ENCODE data around the gene CNTNAP5. TPM values are rescaled to one million over a fixed set of nuclear protein-coding genes. Genes with fewer than 3 reads are reported as not detected.

Gene CNTNAP5
- total RNA-seq, 1 experiment from 2014 or later: 0.48 TPM

DNA sequence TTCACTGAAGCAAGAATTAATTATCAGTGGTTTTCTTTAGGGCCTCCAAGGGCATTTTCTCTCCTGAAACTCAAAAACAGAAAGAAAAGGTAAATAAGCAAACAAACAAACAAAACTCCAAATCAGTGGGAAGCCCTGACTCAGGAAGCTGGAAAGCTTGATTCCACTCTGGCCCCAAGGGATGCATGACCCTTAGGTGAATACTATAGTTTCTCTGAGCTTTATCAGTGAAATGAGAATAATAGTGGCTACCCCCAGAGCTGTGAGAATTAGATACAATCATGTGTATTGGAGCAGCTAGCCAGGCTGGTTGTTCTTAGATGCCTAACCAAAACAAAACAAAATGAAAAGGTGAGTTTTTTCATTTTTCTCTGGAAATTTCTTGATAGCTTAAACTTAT lies 585.1 kb downstream of the CNTNAP5 start:
- Histone ChIP-seq H3K18ac (ENCODE audit: insufficient read length, low read depth, low read length) (no peak overlapping the region), H4K5ac (ENCODE audit: insufficient read length, low read depth, low read length) (no peak overlapping the region), H2AK5ac (ENCODE audit: insufficient read length, low read length) (no peak overlapping the region), H4K91ac (ENCODE audit: insufficient read length, low read depth, low read length) (no peak overlapping the region), H3K23ac (ENCODE audit: insufficient read length, low read depth, low read length) (no peak overlapping the region), H3K9ac (ENCODE audit: extremely low read depth, insufficient read length, low read length) (no peak overlapping the region), H3K4me1 (ENCODE audit: insufficient read depth, low read length) (peaks cover 5% of the 10 kb centered on the region; the same call in 1 of the 2 replicates), H4K8ac (replicated peaks; ENCODE audit: insufficient read length, low read depth, low read length) (no peak overlapping the region), H3K56ac (ENCODE audit: insufficient read length, low read depth, low read length) (no peak overlapping the region), H3K79me1 (ENCODE audit: insufficient read depth, low read depth, low read length, poor library complexity, severe bottlenecking) (no peaks in the 10 kb centered on the region), H3K27me3 (ENCODE audit: insufficient read depth, low read length) (no peaks in the 10 kb centered on the region), H3K4ac (ENCODE audit: low read depth, low read length) (no peak overlapping the region), H3K14ac (ENCODE audit: insufficient read depth, low read length) (no peak overlapping the region), H3K9me3 (ENCODE audit: control insufficient read depth, low read depth, low read length) (no peaks in the 10 kb centered on the region), H2BK5ac (ENCODE audit: insufficient read length, low read length) (no peak overlapping the region), H3K79me2 (ENCODE audit: insufficient read depth, low read length) (no peaks in the 10 kb centered on the region), H3K23me2 (ENCODE audit: insufficient read length, low read depth, low read length, poor library complexity, severe bottlenecking) (no peaks in the 10 kb centered on the region), H2BK20ac (ENCODE audit: low read depth, low read length, poor library complexity, severe bottlenecking) (no peak overlapping the region), H2BK12ac (ENCODE audit: insufficient read length, low read depth, low read length) (no peak overlapping the region), H3T11ph (ENCODE audit: low read length) (no peak overlapping the region), H2BK120ac (ENCODE audit: low read depth, low read length, poor library complexity, severe bottlenecking) (no peak overlapping the region), H4K20me1 (ENCODE audit: control insufficient read depth, insufficient read depth, insufficient read length) (no peaks in the 10 kb centered on the region), H3K27ac (ENCODE audit: insufficient read length, low read depth, low read length) (no peak overlapping the region), H2BK15ac (ENCODE audit: low read depth, low read length) (no peak overlapping the region), H3K4me2 (ENCODE audit: insufficient read depth, insufficient read length, low read length) (no peak overlapping the region), H2AFZ (ENCODE audit: low read length) (no peak overlapping the region)
- Mint-ChIP-seq H3K9me3 (no peaks in the 10 kb centered on the region), H3K4me1 (peaks cover 23 to 27% of the 10 kb centered on the region in 2 experiments), H3K36me3 (ENCODE audit: insufficient read depth in 1 of 3, low read depth in 3 of 3) (no peaks in the 10 kb centered on the region), H3K4me3 (no peak overlapping the region), H3K27ac (peak overlapping the region; percentile 2 to 88 (median 55); a peak in 3 of 7 replicates), H3K27me3 (ENCODE audit: low read depth) (no peaks in the 10 kb centered on the region; the same call in 1 of the 2 replicates)
- no peak for DNase-seq
- no peak for TF ChIP-seq CTCF (conservative IDR thresholded peaks at IDR 0.05)
